Natural killer cell treated with Interleukin-12 subunit alpha and Interleukin-12 subunit beta and Interleukin-15 and Interleukin-18, amount 100 ng/mL, for 72 hours (primary cell): Measurements from ENCODE around the gene RUFY3. TPM values are rescaled to one million over a fixed set of nuclear protein-coding genes. Genes with fewer than 3 reads are reported as not detected.

ENCODE experiments used
- ATAC-seq, 2 donors: fragments of 150-1000 bp; cut with Tn5 transposase in 1 of 2; sonication (Bioruptor Pico), chemical (Tn5 transposase) in 1 of 2; 2 replicates each; pipeline ENCODE4 v1.10.0; 2021
- DNase-seq: peaks from one replicate; pipeline ENCODE4 v3.0.0; 2022; ENCODE audit warnings: low spot score
- H3K27ac Mint-ChIP-seq, 2 donors: 1 replicate in 1 of 2; 2 replicates in 1 of 2; pipeline ENCODE4 v1.8.0; 2022; ENCODE audit warnings: mixed read lengths in 2 of 2, mild to moderate bottlenecking in 1 of 2, moderate library complexity in 1 of 2
- H3K27me3 Mint-ChIP-seq, 2 donors: 1 replicate in 1 of 2; 2 replicates in 1 of 2; pipeline ENCODE4 v1.8.0; 2022; ENCODE audit warnings: mixed read lengths in 2 of 2
- H3K36me3 Mint-ChIP-seq: one replicate; pipeline ENCODE4 v1.8.0; 2022; ENCODE audit warnings: mixed read lengths
- H3K4me1 Mint-ChIP-seq, 2 donors: 1 replicate in 1 of 2; 2 replicates in 1 of 2; pipeline ENCODE4 v1.8.0; 2022; ENCODE audit warnings: low read depth in 2 of 2, mixed read lengths in 2 of 2, mild to moderate bottlenecking in 1 of 2
- H3K4me3 Mint-ChIP-seq: one replicate; pipeline ENCODE4 v1.8.0; 2022; ENCODE audit warnings: mixed read lengths
- H3K9me3 Mint-ChIP-seq: 2 replicates; pipeline ENCODE4 v1.8.0; 2022; ENCODE audit warnings: mixed read lengths
- total RNA-seq, 2 donors: library from RNA; stranded (reverse); gene quantifications; one replicate each; pipeline ENCODE4 v1.2.3, GENCODE V29; 2022

Gene RUFY3
- total RNA-seq, 2 donors from 2014 or later, result 17.7 to 26.3 TPM

DNA sequence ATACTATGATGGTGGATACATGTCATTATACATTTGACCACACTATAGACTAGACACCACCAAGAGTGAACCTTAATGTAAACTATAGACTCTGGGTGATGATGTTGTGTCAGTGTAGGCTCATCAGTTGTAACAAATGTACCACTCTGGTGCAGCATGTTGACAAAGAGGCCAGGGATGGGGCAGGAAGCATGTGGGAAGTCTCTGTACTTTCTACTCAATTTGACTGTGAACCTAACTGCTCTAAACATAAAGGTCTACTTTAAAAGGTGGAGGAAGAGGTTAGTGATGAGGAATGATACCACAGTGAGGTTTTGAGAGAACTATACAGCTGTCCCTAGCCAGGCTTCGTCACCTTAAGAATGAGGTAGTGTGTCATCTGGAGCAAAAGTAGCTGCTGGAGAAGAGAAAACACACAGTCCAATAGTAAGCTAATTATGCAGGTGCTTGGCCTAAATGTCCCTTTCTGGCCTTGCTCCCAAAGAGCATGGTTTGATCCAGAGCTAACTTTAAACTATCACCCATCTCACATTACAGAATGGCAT is 79.6 kb downstream of the RUFY3 start:
- Mint-ChIP-seq H3K4me3 (no peak overlapping the region), H3K27me3 (no peaks in the 10 kb centered on the region), H3K27ac (peak overlapping the region in 1 of 2 donors; percentile 40), H3K36me3 (no peaks in the 10 kb centered on the region), H3K9me3 (no peaks in the 10 kb centered on the region), H3K4me1 (peaks cover 4 to 5% of the 10 kb centered on the region in 2 donors)
- ATAC-seq (peak in 1 of 2 donors; percentile 73), DNase-seq (no peak)

DNA sequence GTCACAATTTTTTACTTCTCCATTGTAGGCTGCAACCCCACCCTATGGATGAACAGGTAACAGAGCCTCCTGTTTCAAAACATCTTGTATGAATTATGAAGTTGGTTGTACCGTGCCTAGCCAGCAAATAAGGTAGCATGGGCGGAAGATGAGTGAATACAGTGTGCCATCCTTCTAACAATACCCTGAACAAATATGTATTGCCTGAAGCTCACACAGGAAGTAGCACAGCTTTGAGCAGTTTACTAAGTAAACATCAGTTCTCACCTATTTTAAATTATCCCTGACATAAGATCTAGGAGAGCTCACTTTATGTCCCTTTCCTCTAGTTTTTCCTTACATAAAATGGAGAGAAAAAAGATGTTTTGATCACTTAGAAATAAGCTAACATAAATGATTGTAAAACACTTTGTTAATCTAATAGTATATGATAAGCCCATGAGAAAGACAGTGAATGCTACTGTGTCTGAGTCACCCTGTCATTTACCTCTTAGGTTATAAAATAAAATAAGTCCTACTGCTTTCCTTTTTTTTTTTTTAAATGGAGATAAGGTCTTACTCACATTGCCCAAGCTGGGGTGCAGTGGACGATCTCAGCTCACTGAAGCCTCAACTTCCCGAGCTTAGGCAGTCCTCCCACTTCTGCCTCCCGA is 81.3 kb downstream of the RUFY3 start:
- peak overlapping the region in 1 of 2 donors; percentile 64 for H3K27ac Mint-ChIP-seq
- H3K4me3 Mint-ChIP-seq, result no peak overlapping the region
- no peaks in the 10 kb centered on the region for H3K27me3 Mint-ChIP-seq
- no peaks in the 10 kb centered on the region for H3K9me3 Mint-ChIP-seq
- H3K4me1 Mint-ChIP-seq, result peaks cover 4 to 5% of the 10 kb centered on the region in 2 donors
- no peaks in the 10 kb centered on the region for H3K36me3 Mint-ChIP-seq
- ATAC-seq (no peak), DNase-seq (no peak)

DNA sequence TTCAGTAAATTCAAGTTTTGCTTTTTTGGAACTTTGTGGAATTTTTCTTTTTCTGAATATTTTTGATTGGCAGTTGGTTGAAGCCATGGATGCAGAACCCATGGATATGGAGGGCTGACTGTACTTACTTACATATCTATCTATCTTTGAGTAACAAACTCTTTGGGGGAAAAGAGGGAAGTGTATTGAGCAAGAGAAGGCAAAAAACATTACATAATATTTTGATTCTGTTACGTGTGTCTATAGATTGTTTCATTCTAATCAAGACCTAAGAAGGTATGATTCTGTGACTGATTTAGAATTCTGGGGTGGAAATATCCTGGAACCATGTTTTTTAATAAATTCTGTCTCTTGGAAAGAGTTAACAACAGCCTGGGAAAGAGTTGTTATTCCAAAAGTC is 86.4 kb downstream of the RUFY3 start:
- Mint-ChIP-seq H3K4me3 (no peak overlapping the region), H3K27ac (no peak overlapping the region), H3K4me1 (no peaks in the 10 kb centered on the region), H3K27me3 (no peaks in the 10 kb centered on the region), H3K9me3 (no peaks in the 10 kb centered on the region), H3K36me3 (no peaks in the 10 kb centered on the region)
- no peak for ATAC-seq
- no peak for DNase-seq

DNA sequence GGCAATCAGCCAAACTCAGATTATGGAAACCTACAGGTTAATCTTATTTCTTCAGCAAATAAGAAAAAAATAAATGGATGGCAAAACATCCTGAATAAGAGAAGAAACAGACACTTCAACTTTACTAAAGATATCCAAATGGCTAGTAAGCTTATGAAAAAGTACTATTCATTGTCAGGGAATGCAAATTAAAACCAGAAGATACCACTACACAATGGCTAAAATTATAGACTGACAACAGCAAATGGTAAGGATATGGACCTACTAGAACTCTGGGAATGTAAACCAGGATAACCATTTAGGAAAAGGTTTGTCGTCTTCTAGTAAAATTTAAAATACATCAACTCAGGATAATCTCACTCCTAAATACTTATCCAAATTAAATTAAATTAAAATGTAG is 93.6 kb downstream of the RUFY3 start:
- H3K36me3 Mint-ChIP-seq, result peaks cover 9% of the 10 kb centered on the region
- no peaks in the 10 kb centered on the region for H3K9me3 Mint-ChIP-seq
- no peak for ATAC-seq
- no peak overlapping the region for H3K4me3 Mint-ChIP-seq
- peaks cover 10 to 12% of the 10 kb centered on the region in 2 donors for H3K4me1 Mint-ChIP-seq
- no peak for DNase-seq
- no peak overlapping the region for H3K27ac Mint-ChIP-seq
- no peaks in the 10 kb centered on the region for H3K27me3 Mint-ChIP-seq

GRCh38 chr4:70816894-70817293 is 95.1 kb downstream of the RUFY3 start:
- no peaks in the 10 kb centered on the region for H3K27me3 Mint-ChIP-seq
- peaks cover 10 to 12% of the 10 kb centered on the region in 2 donors for H3K4me1 Mint-ChIP-seq
- H3K4me3 Mint-ChIP-seq, result no peak overlapping the region
- no peaks in the 10 kb centered on the region for H3K9me3 Mint-ChIP-seq
- DNase-seq (no peak), ATAC-seq (no peak)
- H3K27ac Mint-ChIP-seq, result no peak overlapping the region
- peaks cover 11% of the 10 kb centered on the region for H3K36me3 Mint-ChIP-seq

GRCh38 chr4:70818173-70818855 is 96.5 kb downstream of the RUFY3 start:
- no peaks in the 10 kb centered on the region for H3K27me3 Mint-ChIP-seq
- peaks cover 10 to 12% of the 10 kb centered on the region in 2 donors for H3K4me1 Mint-ChIP-seq
- no peaks in the 10 kb centered on the region for H3K9me3 Mint-ChIP-seq
- H3K27ac Mint-ChIP-seq, result peak overlapping the region in 1 of 2 donors; percentile 22
- ATAC-seq, result peak; percentile 44 to 64
- H3K4me3 Mint-ChIP-seq, result no peak overlapping the region
- H3K36me3 Mint-ChIP-seq, result peaks cover 18% of the 10 kb centered on the region
- DNase-seq, result no peak

GRCh38 chr4:70818921-70819320 is 97.2 kb downstream of the RUFY3 start:
- Mint-ChIP-seq H3K27me3 (no peaks in the 10 kb centered on the region), H3K36me3 (peaks cover 18% of the 10 kb centered on the region), H3K9me3 (no peaks in the 10 kb centered on the region), H3K27ac (peak overlapping the region in 1 of 2 donors; percentile 22), H3K4me1 (peaks cover 10 to 12% of the 10 kb centered on the region in 2 donors), H3K4me3 (no peak overlapping the region)
- ATAC-seq (no peak), DNase-seq (no peak)

- no peaks in the 10 kb centered on the region for H3K9me3 Mint-ChIP-seq
- H3K4me3 Mint-ChIP-seq, result no peak overlapping the region
- peaks cover 8 to 10% of the 10 kb centered on the region in 2 donors for H3K4me1 Mint-ChIP-seq
- no peaks in the 10 kb centered on the region for H3K27me3 Mint-ChIP-seq
- DNase-seq (no peak), ATAC-seq (no peak)
- H3K36me3 Mint-ChIP-seq, result peaks cover 52% of the 10 kb centered on the region
- no peak overlapping the region for H3K27ac Mint-ChIP-seq
Measured at GRCh38 chr4:70829015-70829414, 107.3 kb downstream of the RUFY3 start.

- Mint-ChIP-seq H3K36me3 (peaks cover 52% of the 10 kb centered on the region), H3K4me3 (no peak overlapping the region), H3K4me1 (peaks cover 8 to 10% of the 10 kb centered on the region in 2 donors), H3K27ac (peak overlapping the region in 1 of 2 donors; percentile 66), H3K9me3 (no peaks in the 10 kb centered on the region), H3K27me3 (no peaks in the 10 kb centered on the region)
- DNase-seq, result no peak
- no peak for ATAC-seq
Measured at GRCh38 chr4:70829492-70829891, 107.7 kb downstream of the RUFY3 start.

DNA sequence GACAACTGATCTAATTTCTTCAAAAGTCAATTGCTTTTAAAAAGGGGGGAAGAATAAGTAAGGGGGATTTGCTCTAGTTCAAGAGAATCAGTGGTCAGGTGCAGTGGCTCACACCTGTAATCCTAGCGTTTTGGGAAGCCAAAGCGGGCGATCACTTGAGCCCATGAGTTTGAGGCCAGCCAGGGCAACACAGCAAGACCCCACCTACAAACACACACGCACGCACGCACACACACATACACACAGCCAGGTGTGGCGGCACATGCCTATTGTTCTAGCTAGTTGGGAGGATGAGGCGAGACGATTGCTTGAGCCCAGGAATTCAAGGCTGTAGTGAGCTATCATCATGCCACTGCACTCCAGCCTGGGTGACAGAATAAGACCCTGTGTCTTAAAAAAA is 108.3 kb downstream of the RUFY3 start:
- no peak for ATAC-seq
- H3K36me3 Mint-ChIP-seq, result peaks cover 52% of the 10 kb centered on the region
- H3K27me3 Mint-ChIP-seq, result no peaks in the 10 kb centered on the region
- H3K4me1 Mint-ChIP-seq, result peaks cover 10 to 12% of the 10 kb centered on the region in 2 donors
- peak overlapping the region in 1 of 2 donors; percentile 66 for H3K27ac Mint-ChIP-seq
- no peak overlapping the region for H3K4me3 Mint-ChIP-seq
- no peaks in the 10 kb centered on the region for H3K9me3 Mint-ChIP-seq
- DNase-seq, result no peak

DNA sequence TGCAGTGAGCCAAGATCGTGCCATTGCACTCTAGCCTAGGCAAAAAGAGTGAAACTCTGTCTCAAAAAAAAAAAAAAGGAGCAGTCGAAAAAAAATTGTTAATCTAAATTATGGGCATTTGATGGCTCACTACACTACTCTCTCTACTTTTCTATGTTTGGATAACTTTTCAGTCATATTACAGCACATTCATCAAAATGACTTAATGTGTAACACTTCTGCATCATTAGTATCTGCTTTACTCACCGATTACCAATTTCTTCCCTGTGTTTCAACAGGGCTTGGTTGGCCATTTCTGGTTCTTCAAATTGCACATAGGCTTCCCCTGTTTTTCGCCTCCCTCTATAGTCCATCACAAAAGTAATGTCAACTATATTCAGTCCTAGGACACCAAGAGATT is 109.5 kb downstream of the RUFY3 start:
- Mint-ChIP-seq H3K36me3 (peaks cover 45% of the 10 kb centered on the region), H3K27ac (no peak overlapping the region), H3K9me3 (no peaks in the 10 kb centered on the region), H3K27me3 (no peaks in the 10 kb centered on the region), H3K4me1 (peaks cover 11 to 16% of the 10 kb centered on the region in 2 donors), H3K4me3 (no peak overlapping the region)
- no peak for DNase-seq
- no peak for ATAC-seq

- peaks cover 40% of the 10 kb centered on the region for H3K36me3 Mint-ChIP-seq
- no peak overlapping the region for H3K27ac Mint-ChIP-seq
- peaks cover 19 to 27% of the 10 kb centered on the region in 2 donors for H3K4me1 Mint-ChIP-seq
- ATAC-seq (no peak), DNase-seq (no peak)
- H3K4me3 Mint-ChIP-seq, result no peak overlapping the region
- no peaks in the 10 kb centered on the region for H3K9me3 Mint-ChIP-seq
- no peaks in the 10 kb centered on the region for H3K27me3 Mint-ChIP-seq
Measured at GRCh38 chr4:70833675-70834074, 111.9 kb downstream of the RUFY3 start.

GRCh38 chr4:70836081-70836480 is 114.3 kb downstream of the RUFY3 start:
- H3K9me3 Mint-ChIP-seq, result no peaks in the 10 kb centered on the region
- H3K4me3 Mint-ChIP-seq, result peak overlapping the region; percentile 72
- H3K36me3 Mint-ChIP-seq, result peaks cover 34% of the 10 kb centered on the region
- H3K27me3 Mint-ChIP-seq, result no peaks in the 10 kb centered on the region
- DNase-seq (no peak), ATAC-seq (no peak)
- H3K27ac Mint-ChIP-seq, result peak overlapping the region in 1 of 2 donors; percentile 6
- H3K4me1 Mint-ChIP-seq, result peaks cover 19 to 31% of the 10 kb centered on the region in 2 donors

DNA sequence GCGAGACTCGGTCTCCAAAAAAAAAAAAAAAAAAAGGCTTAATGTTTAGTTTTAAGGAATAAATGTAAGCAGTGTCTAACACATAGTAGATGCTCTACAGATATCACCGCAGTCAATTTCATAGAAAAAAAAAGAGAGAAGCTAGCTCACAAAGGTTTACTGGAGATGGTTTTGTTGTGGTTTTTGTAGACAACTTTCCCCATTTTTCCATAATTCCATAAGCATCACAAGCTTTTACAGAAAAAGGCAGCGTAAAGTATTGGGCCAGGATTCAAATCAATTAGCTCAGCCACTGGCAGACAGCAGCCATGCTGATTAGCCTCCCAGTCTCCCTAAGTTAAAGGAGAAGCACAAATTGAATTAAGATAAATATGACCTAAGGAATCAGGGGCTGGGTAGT is 116.4 kb downstream of the RUFY3 start:
- Mint-ChIP-seq H3K4me1 (peaks cover 11 to 24% of the 10 kb centered on the region in 2 donors), H3K36me3 (peaks cover 16% of the 10 kb centered on the region), H3K27ac (peak overlapping the region; percentile 92 to 95), H3K4me3 (peak overlapping the region; percentile 97), H3K27me3 (no peaks in the 10 kb centered on the region), H3K9me3 (no peaks in the 10 kb centered on the region)
- ATAC-seq (no peak), DNase-seq (no peak)
